GM18870 (cell line): ENCODE results near the gene FBRS.
"Not testable (repeated sequence)": the region's sequence is repeated elsewhere in the genome, so short reads cannot be mapped to it uniquely, and the experiment has no call there.

ENCODE experiments used
- ATAC-seq: cut with Tn5 transposase; IDR thresholded peaks from one replicate; pipeline ENCODE4 v1.9.1; 2021; ENCODE audit warnings: moderate library complexity; ENCODE audit not compliant: unreplicated experiment

Gene FBRS

GRCh38 chr16:30697264-30698138, 39.3 kb downstream of the FBRS start:
- peak; percentile 74 for ATAC-seq

GRCh38 chr16:30698139-30698815, 40.0 kb downstream of the FBRS start:
- peak; percentile 52 for ATAC-seq

- peak; percentile 23 for ATAC-seq
Observed at GRCh38 chr16:30698816-30699614, 40.8 kb downstream of the FBRS start, which contains the start of gene SRCAP. Gene SRCAP (plus strand): TSS chr16:30699171. CDS start chr16:30700825, 1,654 bp downstream.

- no peak for ATAC-seq
Observed at GRCh38 chr16:30699615-30700099, 41.4 kb downstream of the FBRS start.

GRCh38 chr16:30700491-30700890, 42.3 kb downstream of the FBRS start:
- ATAC-seq = no peak

GRCh38 chr16:30700971-30701370, 42.7 kb downstream of the FBRS start:
- ATAC-seq = no peak

GRCh38 chr16:30703071-30703470, 44.8 kb downstream of the FBRS start:
- not testable (repeated sequence) for ATAC-seq

GRCh38 chr16:30703971-30704370, 45.7 kb downstream of the FBRS start:
- no peak for ATAC-seq

GRCh38 chr16:30706046-30706445, 47.8 kb downstream of the FBRS start:
- ATAC-seq = no peak

- no peak for ATAC-seq
Observed at GRCh38 chr16:30710971-30711370, 52.7 kb downstream of the FBRS start.

- ATAC-seq = no peak
Observed at GRCh38 chr16:30711712-30712111, 53.5 kb downstream of the FBRS start.

- no peak for ATAC-seq
Observed at GRCh38 chr16:30715750-30716445, 57.7 kb downstream of the FBRS start.

GRCh38 chr16:30720086-30720485, 61.9 kb downstream of the FBRS start:
- no peak for ATAC-seq
